Activated B cell treated with CpG ODN at 0.5 μM for 24 hours (primary cell): ENCODE data around the gene STAT4. TPM values are rescaled to one million over a fixed set of nuclear protein-coding genes. Genes with fewer than 3 reads are reported as not detected.

Experiments
- ATAC-seq: fragments of 200-7000 bp; cut with Tn5 transposase; one replicate; pipeline ENCODE4 v1.10.0; 2021; ENCODE audit warnings: low read depth, mild to moderate bottlenecking, moderate library complexity
- CTCF ChIA-PET: fragments of 350-600 bp; sonication (Branson Sonifier 250); formaldehyde crosslinking; loops from one replicate; lab custom pipeline; 2021; ENCODE audit warnings: antibody characterized with exemption; lab: Charles Lee
- POLR2A ChIA-PET: fragments of 350-600 bp; sonication (Branson Sonifier 250); formaldehyde crosslinking; loops from one replicate; lab custom pipeline; 2021; ENCODE audit warnings: antibody characterized with exemption; lab: Charles Lee
- DNase-seq: peaks from one replicate; pipeline ENCODE4 v3.0.0; 2022
- H3K27ac Mint-ChIP-seq: one replicate; pipeline ENCODE4 v1.8.0; 2020; ENCODE audit warnings: mixed read lengths
- H3K27me3 Mint-ChIP-seq: one replicate; pipeline ENCODE4 v1.8.0; 2021; ENCODE audit warnings: mixed read lengths
- H3K36me3 Mint-ChIP-seq: one replicate; pipeline ENCODE4 v1.8.0; 2021; ENCODE audit warnings: low read depth, mixed read lengths
- H3K4me1 Mint-ChIP-seq: one replicate; pipeline ENCODE4 v1.8.0; 2021; ENCODE audit warnings: mixed read lengths
- H3K4me3 Mint-ChIP-seq: one replicate; pipeline ENCODE4 v1.8.0; 2020; ENCODE audit warnings: mild to moderate bottlenecking, mixed read lengths
- H3K9me3 Mint-ChIP-seq: one replicate; pipeline ENCODE4 v1.8.0; 2020; ENCODE audit warnings: mixed read lengths
- intact Hi-C: fragments of 100-400 bp; cut with micrococcal nuclease; formaldehyde crosslinking; loops from one replicate; pipeline ENCODE4 v1.15.1; 2024
- total RNA-seq: library from RNA; stranded (reverse); gene quantifications from 2 replicates; pipeline ENCODE4 v1.2.3, GENCODE V29; 2022
- TF ChIP-seq, protein P1 (sequence below): fragments of 200-600 bp; IDR thresholded peaks from one replicate; pipeline ENCODE4 v1.8.0; 2022; ENCODE audit warnings: antibody characterized with exemption, mild to moderate bottlenecking

STAT4 gene
- total RNA-seq, 1 donor from 2014 or later, result 16.5 TPM

- CTCF ChIA-PET, result interaction anchor here (1.2 kb wide), 1 partner anchor 22 kb away, joined by 3 read pairs; no protein-coding TSS in a partner anchor
- Mint-ChIP-seq H3K4me1 (no peaks in the 10 kb centered on the region), H3K27ac (no peak overlapping the region)
Observed at GRCh38 chr2:191187105-191187829, 36.5 kb upstream of the STAT4 start.

GRCh38 chr2:191184457-191184856 lies 33.7 kb upstream of the STAT4 start:
- Mint-ChIP-seq H3K9me3 (no peaks in the 10 kb centered on the region), H3K4me3 (no peak overlapping the region), H3K27me3 (peaks cover 2% of the 10 kb centered on the region), H3K36me3 (no peaks in the 10 kb centered on the region), H3K4me1 (no peaks in the 10 kb centered on the region), H3K27ac (no peak overlapping the region)
- no peak for DNase-seq
- intact Hi-C loops, result no loop called here
- ChIA-PET CTCF (no interaction called here), POLR2A (no interaction called here)
- TF ChIP-seq, protein P1, sequence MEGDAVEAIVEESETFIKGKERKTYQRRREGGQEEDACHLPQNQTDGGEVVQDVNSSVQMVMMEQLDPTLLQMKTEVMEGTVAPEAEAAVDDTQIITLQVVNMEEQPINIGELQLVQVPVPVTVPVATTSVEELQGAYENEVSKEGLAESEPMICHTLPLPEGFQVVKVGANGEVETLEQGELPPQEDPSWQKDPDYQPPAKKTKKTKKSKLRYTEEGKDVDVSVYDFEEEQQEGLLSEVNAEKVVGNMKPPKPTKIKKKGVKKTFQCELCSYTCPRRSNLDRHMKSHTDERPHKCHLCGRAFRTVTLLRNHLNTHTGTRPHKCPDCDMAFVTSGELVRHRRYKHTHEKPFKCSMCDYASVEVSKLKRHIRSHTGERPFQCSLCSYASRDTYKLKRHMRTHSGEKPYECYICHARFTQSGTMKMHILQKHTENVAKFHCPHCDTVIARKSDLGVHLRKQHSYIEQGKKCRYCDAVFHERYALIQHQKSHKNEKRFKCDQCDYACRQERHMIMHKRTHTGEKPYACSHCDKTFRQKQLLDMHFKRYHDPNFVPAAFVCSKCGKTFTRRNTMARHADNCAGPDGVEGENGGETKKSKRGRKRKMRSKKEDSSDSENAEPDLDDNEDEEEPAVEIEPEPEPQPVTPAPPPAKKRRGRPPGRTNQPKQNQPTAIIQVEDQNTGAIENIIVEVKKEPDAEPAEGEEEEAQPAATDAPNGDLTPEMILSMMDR, result no peak
- no peak for ATAC-seq

More at GRCh38 chr2:191187105-191187829, 36.5 kb upstream of the STAT4 start:
- Mint-ChIP-seq H3K36me3 (no peaks in the 10 kb centered on the region), H3K9me3 (no peaks in the 10 kb centered on the region), H3K4me3 (no peak overlapping the region), H3K27me3 (peaks cover 2% of the 10 kb centered on the region)
- ATAC-seq, result no peak
- POLR2A ChIA-PET, result no interaction called here
- TF ChIP-seq, protein P1, result no peak
- intact Hi-C loops, result no loop called here
- DNase-seq, result no peak

DNA sequence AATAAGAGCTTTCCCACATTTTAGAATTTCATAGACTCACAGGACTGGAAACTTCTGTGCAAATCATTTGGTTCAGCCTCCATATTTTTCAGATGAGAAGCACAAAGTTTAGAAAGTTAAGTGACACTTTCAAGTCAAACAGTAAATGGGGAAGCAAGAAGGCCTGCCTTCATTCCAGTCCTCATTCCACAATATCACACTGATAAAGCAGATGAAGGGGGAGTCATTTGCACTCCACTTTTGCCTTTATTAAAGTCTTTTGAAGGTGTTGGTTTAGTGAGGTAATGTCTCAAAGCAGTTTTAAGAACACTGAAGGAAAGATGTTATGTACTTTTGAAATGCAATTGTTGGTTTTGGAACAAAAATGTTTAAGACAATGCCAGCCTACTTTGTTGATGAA lies 32.7 kb upstream of the STAT4 start:
- no peaks in the 10 kb centered on the region for H3K36me3 Mint-ChIP-seq
- CTCF ChIA-PET, result no interaction called here
- TF ChIP-seq, protein P1, result no peak

DNA sequence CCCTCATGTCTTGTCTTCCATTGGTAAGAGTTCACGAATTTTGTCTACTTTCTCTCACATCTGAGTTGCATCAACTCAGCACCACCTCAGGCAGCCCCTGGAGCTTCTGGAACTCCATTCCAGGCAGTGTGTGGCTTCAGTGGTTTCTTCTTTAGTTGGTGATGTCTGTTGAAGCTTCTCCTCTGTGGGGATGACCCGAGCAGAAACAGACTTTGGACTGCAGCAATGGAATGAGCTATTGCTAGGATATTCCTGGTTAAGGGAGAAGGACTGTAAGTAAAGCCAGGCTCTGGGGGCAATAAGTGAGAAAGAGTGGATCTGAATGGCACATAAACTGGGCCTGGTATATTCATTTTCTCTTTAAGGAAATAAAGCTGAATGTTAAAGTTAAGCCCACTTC lies 32.3 kb upstream of the STAT4 start:
- Mint-ChIP-seq H3K4me3 (no peak overlapping the region), H3K27ac (no peak overlapping the region), H3K27me3 (no peaks in the 10 kb centered on the region), H3K36me3 (no peaks in the 10 kb centered on the region), H3K9me3 (no peaks in the 10 kb centered on the region), H3K4me1 (no peaks in the 10 kb centered on the region)
- TF ChIP-seq, protein P1, result no peak
- ChIA-PET POLR2A (no interaction called here), CTCF (no interaction called here)
- intact Hi-C loops, result no loop called here
- DNase-seq (no peak), ATAC-seq (no peak)

More for the DNA sequence above, 32.7 kb upstream of the STAT4 start:
- no peak for DNase-seq
- H3K9me3 Mint-ChIP-seq, result no peaks in the 10 kb centered on the region
- no peak overlapping the region for H3K4me3 Mint-ChIP-seq
- no peaks in the 10 kb centered on the region for H3K27me3 Mint-ChIP-seq
- H3K27ac Mint-ChIP-seq, result no peak overlapping the region
- POLR2A ChIA-PET, result no interaction called here
- intact Hi-C loops, result no loop called here
- ATAC-seq, result no peak
- no peaks in the 10 kb centered on the region for H3K4me1 Mint-ChIP-seq

DNA sequence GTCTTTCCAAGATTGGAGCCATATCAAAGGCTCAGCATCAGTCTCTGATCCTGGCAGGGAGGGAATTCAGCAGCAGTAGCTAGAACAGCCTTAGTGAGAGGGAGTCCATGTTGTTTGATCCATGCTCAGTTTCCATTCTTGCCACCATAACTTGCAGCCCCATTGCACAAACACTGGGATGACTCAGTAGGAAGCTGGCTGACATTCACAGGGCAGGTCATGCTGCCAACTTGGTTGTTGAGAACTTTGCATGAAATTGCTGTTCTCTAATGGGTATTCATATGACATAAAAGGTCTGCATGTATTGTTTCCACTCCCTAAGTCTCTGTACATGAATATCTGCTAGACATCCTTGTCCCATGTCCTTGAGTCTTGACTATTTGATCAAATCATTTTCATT lies 29.9 kb upstream of the STAT4 start:
- no peaks in the 10 kb centered on the region for H3K36me3 Mint-ChIP-seq
- peaks cover 5% of the 10 kb centered on the region for H3K4me1 Mint-ChIP-seq
- no peak overlapping the region for H3K27ac Mint-ChIP-seq
- H3K27me3 Mint-ChIP-seq, result no peaks in the 10 kb centered on the region
- no peaks in the 10 kb centered on the region for H3K9me3 Mint-ChIP-seq
- CTCF ChIA-PET, result no interaction called here
- TF ChIP-seq, protein P1, result no peak
- ATAC-seq (no peak), DNase-seq (no peak)
- POLR2A ChIA-PET, result no interaction called here
- intact Hi-C loops, result no loop called here
- no peak overlapping the region for H3K4me3 Mint-ChIP-seq
